Limb (tissue), 2 donors: Measurements from ENCODE around the gene KDM4F.

Experiments used
- DNase-seq, 2 donors: peaks; one replicate each; pipeline ENCODE4 v3.0.0-alpha.2; 2016; ENCODE audit errors: extremely low spot score in 2 of 2

Gene KDM4F

DNA sequence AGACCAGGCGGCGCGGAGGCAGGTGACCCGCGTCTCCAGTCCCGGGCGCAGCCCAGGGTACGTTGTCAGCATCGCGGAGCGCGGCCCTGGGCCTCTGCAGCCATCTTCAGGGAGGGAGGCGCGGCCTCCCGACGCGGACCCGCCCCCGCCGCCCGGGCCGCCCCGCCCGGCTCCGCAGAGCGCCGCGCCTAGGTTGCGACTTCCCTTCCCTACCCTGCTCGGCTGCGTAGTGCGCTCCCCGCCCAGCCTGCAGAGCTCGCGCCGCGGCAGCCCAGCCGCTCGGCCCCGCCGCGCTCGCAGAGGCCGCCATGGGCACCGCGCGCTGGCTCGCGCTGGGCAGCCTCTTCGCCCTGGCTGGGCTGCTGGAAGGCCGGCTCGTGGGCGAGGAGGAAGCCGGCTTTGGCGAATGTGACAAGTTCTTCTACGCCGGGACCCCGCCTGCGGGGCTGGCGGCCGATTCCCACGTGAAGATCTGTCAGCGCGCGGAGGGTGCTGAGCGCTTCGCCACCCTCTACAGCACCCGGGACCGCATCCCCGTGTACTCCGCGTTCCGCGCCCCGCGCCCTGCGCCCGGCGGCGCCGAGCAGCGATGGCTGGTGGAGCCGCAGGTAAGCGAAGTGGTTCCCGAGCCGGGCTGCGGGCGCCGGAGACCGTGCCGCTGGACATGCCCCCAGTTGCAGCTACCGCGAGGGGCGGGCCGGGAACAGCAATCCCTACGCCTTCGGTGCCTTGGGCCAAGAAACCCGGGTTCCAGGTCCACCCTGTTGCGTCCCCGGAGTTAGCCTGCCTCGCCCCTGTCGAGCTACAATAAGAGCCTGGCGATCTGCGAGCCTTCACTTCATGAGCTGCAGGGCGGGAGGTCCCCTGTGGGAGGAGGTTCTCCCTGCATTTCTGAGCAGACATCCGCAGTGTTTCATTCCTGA lies 40.7 kb downstream of the KDM4F start, which contains the start of gene ENDOD1:
TSS of gene ENDOD1 (plus strand) at position 227 of the 923 bp plus-strand sequence. CDS start at position 309, 82 bp downstream.
- DNase-seq = peak; percentile 80 to 89

DNA sequence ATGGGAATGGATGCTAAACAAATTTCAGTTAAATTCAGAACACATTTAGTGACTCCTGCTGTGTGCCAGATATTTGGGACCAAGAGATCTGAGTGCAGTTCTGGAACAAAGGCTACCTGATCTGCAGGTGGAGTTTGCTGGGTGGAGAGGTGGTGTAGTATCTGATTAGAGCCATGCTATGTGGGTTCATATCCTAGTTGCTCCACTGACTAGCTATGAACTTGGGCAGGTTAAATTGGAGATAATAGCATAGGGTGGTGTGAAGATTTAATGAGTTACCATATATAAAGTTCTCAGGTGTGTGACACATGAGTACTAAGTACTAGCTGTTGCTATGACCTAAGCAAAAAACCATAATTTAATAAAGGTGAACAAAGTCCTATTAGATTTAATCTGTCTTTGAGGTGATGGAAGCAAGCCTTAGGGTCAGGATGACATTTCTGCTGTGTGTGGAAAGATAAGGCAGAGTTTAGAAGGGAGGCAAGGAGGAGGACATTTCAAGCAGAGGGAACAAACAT lies 42.5 kb downstream of the KDM4F start:
- no peak for DNase-seq

DNA sequence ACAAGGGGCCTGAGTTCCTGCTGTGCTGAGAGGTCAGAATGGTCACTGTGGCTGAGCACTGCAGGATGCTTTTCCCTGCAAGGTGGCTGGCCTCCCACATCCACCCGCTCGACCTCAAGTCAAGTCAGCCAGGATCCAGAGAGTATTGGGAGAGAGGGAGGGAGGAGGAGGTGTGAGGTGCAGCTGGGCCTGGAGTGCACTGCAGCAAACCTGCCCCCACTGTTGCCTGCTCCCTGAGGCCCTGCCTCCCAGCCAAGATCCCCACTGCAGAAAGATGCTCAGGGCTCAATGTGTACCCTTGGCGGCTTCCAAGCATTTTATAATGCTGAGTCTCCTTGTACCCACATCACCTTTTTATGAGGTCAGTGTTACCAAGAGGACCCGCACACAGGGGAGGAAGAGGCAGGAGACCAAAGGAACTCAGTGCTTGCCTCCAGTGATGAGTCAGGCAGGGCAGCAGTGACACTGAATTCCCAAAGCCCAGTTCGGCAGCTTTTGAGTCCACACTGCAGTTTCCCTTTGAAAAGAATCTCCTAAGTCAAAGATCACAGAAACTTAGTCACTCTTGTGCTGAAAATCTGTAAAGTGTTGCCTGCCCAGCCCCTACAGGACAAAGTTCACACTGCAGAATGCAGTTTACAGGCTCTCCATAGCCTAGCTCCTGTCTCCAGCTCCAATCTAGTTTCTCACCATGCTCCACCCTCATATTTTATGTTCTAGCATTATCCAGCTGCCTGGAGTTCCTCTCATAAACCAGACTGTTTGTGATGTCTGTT lies 43.5 kb downstream of the KDM4F start:
- no peak for DNase-seq

DNA sequence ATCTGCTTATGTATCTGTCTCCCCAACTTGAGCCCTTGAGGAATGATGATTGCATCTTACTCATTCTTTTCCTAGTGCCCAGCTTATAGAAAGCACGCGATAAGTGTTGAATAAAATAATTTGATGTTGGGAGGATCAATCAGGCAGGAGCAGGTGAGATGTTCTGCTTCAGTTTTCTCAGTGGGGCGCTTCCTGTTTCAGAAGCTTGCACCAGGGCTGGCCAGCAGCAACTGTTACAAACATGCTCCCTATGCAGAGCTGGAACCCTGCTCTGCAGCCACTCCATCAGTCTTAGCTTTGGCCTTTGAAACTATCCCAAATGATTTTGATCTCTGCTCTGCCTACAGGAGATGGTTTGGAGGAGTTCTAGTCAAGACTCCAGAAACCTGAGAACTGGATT lies 44.3 kb downstream of the KDM4F start:
- no peak for DNase-seq

DNA sequence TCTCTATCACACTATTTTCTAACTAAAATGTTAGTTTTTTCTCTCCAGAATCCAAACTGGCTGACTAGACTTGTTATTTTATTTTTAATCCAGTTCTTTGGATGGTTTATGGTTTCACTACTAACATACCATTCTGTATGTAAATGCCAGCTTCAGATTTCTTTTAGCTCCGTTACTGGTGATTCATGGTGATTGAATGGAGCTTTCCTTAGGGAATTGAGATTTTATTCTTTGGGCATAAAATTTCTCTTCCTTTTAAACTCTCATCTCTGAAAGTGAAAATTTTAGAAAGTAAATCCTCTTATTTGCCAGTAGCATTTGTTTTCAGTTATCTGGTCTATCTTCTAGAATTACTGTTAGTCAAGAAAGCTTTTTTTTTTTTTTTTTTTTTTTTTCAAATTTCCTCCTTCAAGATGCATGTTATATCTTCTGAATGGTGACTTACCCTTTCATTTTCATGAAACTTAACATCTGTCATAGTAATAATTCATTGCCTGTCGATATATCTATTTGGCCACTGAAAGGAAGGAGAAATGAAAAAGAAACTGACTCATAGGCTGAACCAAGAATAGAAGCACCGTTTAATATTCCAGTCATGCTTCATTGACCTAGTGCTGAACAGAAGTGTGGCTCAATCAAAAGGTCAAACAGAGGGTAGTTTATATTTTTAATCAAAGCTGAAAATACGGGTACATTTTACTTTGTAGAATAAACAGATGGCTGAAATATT lies 46.8 kb downstream of the KDM4F start:
- no peak for DNase-seq

DNA sequence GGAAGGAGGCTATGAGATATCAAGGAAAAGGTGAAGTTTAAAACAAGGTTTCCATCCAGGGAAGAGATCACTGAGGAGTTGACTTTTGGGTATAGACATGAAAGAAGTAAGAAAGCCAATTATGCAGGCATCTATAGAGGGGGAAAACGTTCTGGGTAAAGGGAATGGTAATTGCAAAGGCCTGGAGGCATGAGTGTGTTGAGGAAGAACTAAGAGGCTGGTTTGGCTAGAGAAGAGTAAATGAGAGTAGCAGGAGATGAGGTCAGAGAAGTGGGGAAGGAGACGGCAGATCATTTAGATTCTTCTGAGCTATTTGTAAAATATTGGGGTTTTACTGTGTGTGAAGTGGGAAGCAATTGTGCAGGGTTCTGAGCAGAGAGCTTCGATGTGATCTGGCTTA lies 48.0 kb downstream of the KDM4F start:
- DNase-seq = no peak

DNA sequence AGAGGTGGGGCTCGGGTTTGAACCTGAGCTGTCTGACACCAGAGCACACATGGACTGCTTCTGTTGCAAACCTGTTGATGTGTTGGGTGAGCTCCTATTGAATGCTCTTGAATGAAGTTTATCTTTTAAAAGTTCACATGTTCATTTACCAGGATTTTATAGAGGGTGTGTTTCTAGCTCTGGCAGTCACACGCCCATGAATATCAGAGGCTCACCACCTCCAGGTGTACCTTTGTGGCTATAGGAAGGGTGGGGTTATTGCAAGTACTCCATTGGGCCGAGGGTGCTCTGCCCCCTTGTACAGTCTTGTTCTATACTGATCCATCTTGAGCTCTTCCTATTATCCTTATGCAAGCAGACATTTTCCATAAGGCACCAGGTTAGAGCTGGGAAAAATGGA lies 49.6 kb downstream of the KDM4F start:
- no peak for DNase-seq

DNA sequence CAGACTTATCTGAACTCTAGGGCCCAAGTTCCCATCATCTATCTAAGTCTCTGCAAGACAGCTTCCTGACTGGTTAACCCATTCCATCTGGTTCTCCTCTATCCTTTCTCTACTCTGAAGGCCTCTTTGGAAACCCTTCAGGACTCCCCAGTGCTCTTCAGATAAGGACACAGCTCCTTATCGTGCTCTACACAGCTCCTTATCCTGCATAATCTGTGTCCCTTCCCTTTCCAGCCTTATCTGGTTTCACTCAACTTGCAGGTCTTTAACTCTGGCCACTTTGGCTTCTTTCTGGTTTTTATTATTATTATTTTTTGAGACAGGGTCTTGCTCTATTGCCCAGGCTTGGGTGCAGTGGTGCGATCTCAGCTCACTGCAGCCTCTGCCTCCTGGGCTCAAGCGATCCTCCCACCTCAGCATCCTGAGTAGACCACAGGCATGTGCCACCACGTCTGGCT lies 51.0 kb downstream of the KDM4F start:
- DNase-seq = no peak
